HG02943 (cell line): ENCODE measurements around the gene DDX54.
"Not testable (repeated sequence)": the region's sequence is repeated elsewhere in the genome, so short reads cannot be mapped to it uniquely, and the experiment has no call there.

ENCODE experiments used
- ATAC-seq: cut with Tn5 transposase; IDR thresholded peaks from one replicate; pipeline ENCODE4 v1.9.1; 2021; ENCODE audit warnings: mild to moderate bottlenecking, low read depth, moderate library complexity; ENCODE audit not compliant: unreplicated experiment

DDX54 gene

GRCh38 chr12:113129664-113130456 lies 55.4 kb downstream of the DDX54 start:
- no peak for ATAC-seq

- ATAC-seq, result no peak
Measured at GRCh38 chr12:113128802-113129663, 56.2 kb downstream of the DDX54 start.

GRCh38 chr12:113127791-113128199 lies 57.5 kb downstream of the DDX54 start:
- ATAC-seq, result no peak

- no peak for ATAC-seq
Measured at GRCh38 chr12:113120670-113121370, 64.5 kb downstream of the DDX54 start.

- no peak for ATAC-seq
Measured at GRCh38 chr12:113119980-113120669, 65.2 kb downstream of the DDX54 start.

GRCh38 chr12:113118142-113118541 lies 67.1 kb downstream of the DDX54 start:
- no peak for ATAC-seq

- ATAC-seq, result not testable (repeated sequence)
Measured at GRCh38 chr12:113117684-113118083, 67.6 kb downstream of the DDX54 start.

GRCh38 chr12:113116875-113117274 lies 68.4 kb downstream of the DDX54 start:
- ATAC-seq, result no peak

- ATAC-seq, result no peak
Measured at GRCh38 chr12:113115455-113116126, 69.7 kb downstream of the DDX54 start.

- no peak for ATAC-seq
Measured at GRCh38 chr12:113114447-113115178, 70.7 kb downstream of the DDX54 start.

GRCh38 chr12:113113397-113113796 lies 71.9 kb downstream of the DDX54 start:
- no peak for ATAC-seq

GRCh38 chr12:113112043-113112899 lies 73.0 kb downstream of the DDX54 start:
- no peak for ATAC-seq

GRCh38 chr12:113111247-113111646 lies 74.0 kb downstream of the DDX54 start:
- ATAC-seq, result no peak

GRCh38 chr12:113109872-113110599 lies 75.2 kb downstream of the DDX54 start:
- ATAC-seq, result no peak

GRCh38 chr12:113109360-113109759 lies 75.9 kb downstream of the DDX54 start:
- ATAC-seq, result no peak

- ATAC-seq, result no peak
Measured at GRCh38 chr12:113108308-113108707, 77.0 kb downstream of the DDX54 start.
